B cell (primary cell): Measurements from ENCODE around the gene SEC24A. TPM values are rescaled to one million over a fixed set of nuclear protein-coding genes. Genes with fewer than 3 reads are reported as not detected.
A peak's percentile ranks its signal among the peaks of the same experiment; 100 is the strongest.
"Not testable (repeated sequence)": the region's sequence is repeated elsewhere in the genome, so short reads cannot be mapped to it uniquely, and the experiment has no call there.

ENCODE experiments used
- ATAC-seq: fragments of 200-7000 bp; cut with Tn5 transposase; one replicate; pipeline ENCODE4 v1.10.0; 2021; ENCODE audit warnings: low read depth, mild to moderate bottlenecking, moderate number of reproducible peaks, moderate library complexity
- CTCF ChIA-PET: fragments of 350-600 bp; sonication (Branson Sonifier 250); formaldehyde crosslinking; loops from one replicate; lab custom pipeline; 2021; ENCODE audit warnings: antibody characterized with exemption, inconsistent platforms; lab: Charles Lee
- POLR2A ChIA-PET: fragments of 350-600 bp; sonication (Branson Sonifier 250); formaldehyde crosslinking; loops from one replicate; lab custom pipeline; 2021; ENCODE audit warnings: antibody characterized with exemption; lab: Charles Lee
- DNase-seq: peaks from one replicate; pipeline ENCODE4 v3.0.0; 2013
- H2AFZ ChIP-seq: 2 replicates; pipeline ENCODE4 v1.6.1; 2012; ENCODE audit warnings: mild to moderate bottlenecking, low read depth, low read length; ENCODE audit not compliant: insufficient read depth, poor library complexity, severe bottlenecking
- H3K27ac ChIP-seq, 2 donors: 1 replicate in 1 of 2; 2 replicates in 1 of 2; pipeline ENCODE4 v1.5.1; 2012 to 2013; ENCODE audit warnings: low read length in 2 of 2, mild to moderate bottlenecking in 2 of 2, moderate library complexity in 1 of 2
- H3K27me3 ChIP-seq, 4 experiments: fragments of 200-600 bp in 1 of 4; sonication (generic) in 1 of 4; replicated peaks in 1 of 4; 1 replicate in 2 of 4; 2 replicates in 2 of 4; pipeline versions ENCODE4 v1.6.1 to v1.7.0; 2013 to 2016; ENCODE audit warnings: low read length in 3 of 4, mild to moderate bottlenecking in 2 of 4, mixed read lengths in 1 of 4, moderate library complexity in 1 of 4; ENCODE audit not compliant: insufficient read depth in 4 of 4, control insufficient read depth in 3 of 4; ENCODE audit errors: control extremely low read depth in 1 of 4
- H3K36me3 ChIP-seq, 2 experiments: replicated peaks in 1 of 2; 1 replicate in 1 of 2; 2 replicates in 1 of 2; pipeline versions ENCODE4 v1.6.1 to v1.7.1; 2013; ENCODE audit warnings: low read length in 1 of 2; ENCODE audit not compliant: insufficient read depth in 2 of 2, control insufficient read depth in 1 of 2; ENCODE audit errors: control extremely low read depth in 1 of 2, extremely low read depth in 1 of 2
- H3K4me1 ChIP-seq, 2 donors: fragments of 200-600 bp in 1 of 2; sonication (generic) in 1 of 2; 1 replicate in 1 of 2; 2 replicates in 1 of 2; pipeline versions ENCODE4 v1.5.1 to v1.6.1; 2013 to 2017; ENCODE audit warnings: low read length in 2 of 2; ENCODE audit not compliant: control insufficient read depth in 2 of 2, insufficient read depth in 2 of 2
- H3K4me2 ChIP-seq: replicated peaks from 2 replicates; pipeline ENCODE3; 2012; ENCODE audit warnings: mild to moderate bottlenecking, low read depth, low read length; ENCODE audit not compliant: poor library complexity, severe bottlenecking
- H3K4me3 ChIP-seq, 5 experiments: fragments of 200-600 bp in 1 of 5; sonication (generic) in 1 of 5; 1 replicate in 3 of 5; 2 replicates in 2 of 5; pipeline versions ENCODE4 v1.5.1 to v1.7.0; 2011 to 2016; ENCODE audit warnings: low read length in 4 of 5, mild to moderate bottlenecking in 4 of 5, low read depth in 2 of 5, control low read depth in 1 of 5, moderate library complexity in 1 of 5; ENCODE audit not compliant: insufficient read depth in 1 of 5; ENCODE audit errors: control extremely low read depth in 1 of 5, extremely low read depth in 1 of 5
- H3K79me2 ChIP-seq: fragments of 200-600 bp; sonication (generic); one replicate; pipeline ENCODE4 v1.6.0; 2016; ENCODE audit warnings: low read length; ENCODE audit not compliant: control insufficient read depth, insufficient read depth
- H3K9ac ChIP-seq: fragments of 200-600 bp; sonication (generic); 2 replicates; pipeline ENCODE4 v1.6.1; 2017; ENCODE audit warnings: mild to moderate bottlenecking, low read length, moderate library complexity
- H3K9me3 ChIP-seq, 3 donors: one replicate each; pipeline versions ENCODE4 v1.6.1 to v1.7.1; 2013; ENCODE audit warnings: low read length in 2 of 3; ENCODE audit not compliant: control insufficient read depth in 2 of 3, insufficient read depth in 1 of 3; ENCODE audit errors: control extremely low read depth in 1 of 3
- H4K20me1 ChIP-seq: 2 replicates; pipeline ENCODE4 v1.6.0; 2012; ENCODE audit warnings: mild to moderate bottlenecking, low read length; ENCODE audit not compliant: insufficient read depth, control insufficient read depth, poor library complexity, severe bottlenecking
- H3K27ac Mint-ChIP-seq: one replicate; pipeline ENCODE4 v1.8.0; 2021; ENCODE audit warnings: mixed read lengths
- H3K27me3 Mint-ChIP-seq: one replicate; pipeline ENCODE4 v1.8.0; 2021; ENCODE audit warnings: mixed read lengths
- H3K4me1 Mint-ChIP-seq: one replicate; pipeline ENCODE4 v1.8.0; 2021; ENCODE audit warnings: mixed read lengths
- H3K4me3 Mint-ChIP-seq: one replicate; pipeline ENCODE4 v1.8.0; 2021; ENCODE audit warnings: mixed read lengths
- H3K9me3 Mint-ChIP-seq: one replicate; pipeline ENCODE4 v1.8.0; 2022; ENCODE audit warnings: mixed read lengths; ENCODE audit not compliant: insufficient read depth
- EZH2 ChIP-seq: IDR thresholded peaks from 2 replicates; pipeline ENCODE4 v1.6.1; 2012; ENCODE audit warnings: borderline replicate concordance, low read depth, mild to moderate bottlenecking, moderate library complexity, low read length; ENCODE audit not compliant: insufficient read depth, poor library complexity, severe bottlenecking
- WGBS: methylation state at CpG from one replicate; pipeline ENCODE4 v1.1.5; 2013; ENCODE audit warnings: missing lambda C conversion rate; ENCODE audit not compliant: insufficient coverage; 5-methylcytosine and 5-hydroxymethylcytosine counted together
- intact Hi-C: fragments of 100-400 bp; cut with micrococcal nuclease; formaldehyde crosslinking; loops from one replicate; pipeline ENCODE4 v1.10.0; 2022
- polyA plus RNA-seq: library from polyadenylated mRNA; depleted of rRNA; stranded (reverse); fragments of >200 nt; gene quantifications from 2 replicates; pipeline ENCODE4 v1.2.3, GENCODE V29; 2012
- total RNA-seq, 2 donors: library from RNA; stranded (reverse); fragments of 120-200 nt in 1 of 2; gene quantifications; 1 replicate in 1 of 2; 2 replicates in 1 of 2; pipeline versions ENCODE4 v1.2.3 to v1.2.4, GENCODE V29; 2013 to 2022
- TF ChIP-seq, protein P1 (sequence below): fragments of 200-600 bp; IDR thresholded peaks from one replicate; pipeline ENCODE4 v1.8.0; 2022; ENCODE audit warnings: antibody characterized with exemption, mild to moderate bottlenecking

The SEC24A gene
- total and polyA plus RNA-seq, 2 donors (not counting 1 experiment from before 2014, with no cell fraction given), result 6.9 to 13.0 TPM

DNA sequence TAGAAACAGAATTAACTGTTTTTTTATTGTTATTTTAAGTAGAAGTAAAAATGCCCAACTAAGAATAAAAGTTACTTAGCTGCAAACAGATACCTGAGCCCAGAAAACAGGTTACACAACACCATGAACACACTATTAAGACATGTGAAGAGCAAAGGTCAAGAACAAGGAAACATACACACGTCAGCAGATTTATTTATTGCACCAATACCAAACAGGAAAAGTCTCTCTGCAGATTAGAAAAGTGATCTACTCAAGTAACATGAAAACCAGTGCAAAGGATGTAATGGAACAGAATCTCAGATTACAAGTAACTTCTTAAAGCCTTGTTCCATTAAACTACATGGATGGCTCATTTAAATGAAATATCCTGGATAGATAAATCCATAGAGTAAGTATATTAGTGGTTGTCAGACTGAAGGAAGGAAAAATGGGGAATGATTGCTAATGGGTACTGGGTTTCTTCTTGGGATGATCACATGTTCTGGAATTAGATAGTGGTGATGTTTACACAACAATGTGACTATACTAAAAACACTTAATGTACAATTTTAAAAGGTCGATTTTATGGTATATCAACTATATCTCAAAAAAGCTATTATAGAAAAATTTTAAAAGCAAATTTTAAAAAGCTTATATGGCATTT, 22.1 kb upstream of the SEC24A start:
- DNase-seq (no peak), ATAC-seq (no peak)
- no peak overlapping the region for H3K9ac ChIP-seq
- no peak overlapping the region for H2AFZ ChIP-seq
- WGBS, result no CpG with 5 or more reads among the region's 2 CpGs
- Mint-ChIP-seq H3K9me3 (no peaks in the 10 kb centered on the region), H3K27me3 (no peaks in the 10 kb centered on the region), H3K4me1 (peaks cover 18% of the 10 kb centered on the region), H3K27ac (no peak overlapping the region), H3K4me3 (no peak overlapping the region)
- POLR2A ChIA-PET, result no interaction called here
- H3K9me3 ChIP-seq, result no peaks in the 10 kb centered on the region
- H3K27me3 ChIP-seq, result no peaks in the 10 kb centered on the region
- peaks cover 76% of the 10 kb centered on the region for H3K79me2 ChIP-seq
- H3K4me1 ChIP-seq, result peaks cover 3 to 4% of the 10 kb centered on the region in 2 donors
- H3K4me3 ChIP-seq, result no peak overlapping the region
- H3K27ac ChIP-seq, result peak overlapping the region in 1 of 2 donors; percentile 30
- H3K36me3 ChIP-seq, result peaks cover 2 to 5% of the 10 kb centered on the region in 2 experiments
- H3K4me2 ChIP-seq, result no peak overlapping the region
- TF ChIP-seq EZH2, result no peak
- TF ChIP-seq, protein P1, sequence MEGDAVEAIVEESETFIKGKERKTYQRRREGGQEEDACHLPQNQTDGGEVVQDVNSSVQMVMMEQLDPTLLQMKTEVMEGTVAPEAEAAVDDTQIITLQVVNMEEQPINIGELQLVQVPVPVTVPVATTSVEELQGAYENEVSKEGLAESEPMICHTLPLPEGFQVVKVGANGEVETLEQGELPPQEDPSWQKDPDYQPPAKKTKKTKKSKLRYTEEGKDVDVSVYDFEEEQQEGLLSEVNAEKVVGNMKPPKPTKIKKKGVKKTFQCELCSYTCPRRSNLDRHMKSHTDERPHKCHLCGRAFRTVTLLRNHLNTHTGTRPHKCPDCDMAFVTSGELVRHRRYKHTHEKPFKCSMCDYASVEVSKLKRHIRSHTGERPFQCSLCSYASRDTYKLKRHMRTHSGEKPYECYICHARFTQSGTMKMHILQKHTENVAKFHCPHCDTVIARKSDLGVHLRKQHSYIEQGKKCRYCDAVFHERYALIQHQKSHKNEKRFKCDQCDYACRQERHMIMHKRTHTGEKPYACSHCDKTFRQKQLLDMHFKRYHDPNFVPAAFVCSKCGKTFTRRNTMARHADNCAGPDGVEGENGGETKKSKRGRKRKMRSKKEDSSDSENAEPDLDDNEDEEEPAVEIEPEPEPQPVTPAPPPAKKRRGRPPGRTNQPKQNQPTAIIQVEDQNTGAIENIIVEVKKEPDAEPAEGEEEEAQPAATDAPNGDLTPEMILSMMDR, result no peak
- intact Hi-C loops, result no loop called here
- CTCF ChIA-PET, result no interaction called here
- H4K20me1 ChIP-seq, result no peaks in the 10 kb centered on the region

DNA sequence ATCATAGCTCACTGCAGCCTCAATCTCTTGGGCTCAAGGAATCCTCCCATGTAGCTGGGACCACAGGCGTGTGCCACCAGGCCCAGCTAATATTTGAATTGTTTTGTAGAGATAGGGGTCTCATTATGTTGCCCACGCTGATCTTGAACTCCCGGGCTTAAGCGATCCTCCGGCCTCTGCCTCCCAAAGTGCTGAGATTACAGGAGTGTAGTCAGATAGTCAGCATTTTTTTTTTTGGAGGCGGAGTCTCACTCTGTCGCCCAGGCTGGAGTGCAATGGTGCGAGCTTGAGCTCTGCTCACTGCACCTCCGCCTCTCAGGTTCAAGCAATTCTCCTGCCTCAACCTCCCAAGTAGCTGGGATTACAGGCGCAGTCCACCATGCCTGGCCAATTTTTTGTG, 14.4 kb upstream of the SEC24A start:
- ChIA-PET CTCF (interaction anchor here (0.6 to 1.2 kb wide), 5 partner anchors 12 to 1835 kb away, joined by 3 to 4 read pairs (median 4); partner anchors contain the start of gene SEC24A), POLR2A (no interaction called here)
- H3K36me3 ChIP-seq, result no peaks in the 10 kb centered on the region
- DNase-seq (no peak), ATAC-seq (no peak)
- H3K4me3 ChIP-seq, result no peak overlapping the region
- intact Hi-C loops, result loop anchor here (5.0 kb wide), 3 partner anchors 103 to 457 kb away; partner anchors contain the start of genes CAMLG, JADE2 and SKP1
- 91% methylated on average over 9 of the region's 10 CpGs for WGBS
- H3K79me2 ChIP-seq, result peaks cover 32% of the 10 kb centered on the region
- Mint-ChIP-seq H3K27me3 (no peaks in the 10 kb centered on the region), H3K27ac (no peak overlapping the region), H3K4me1 (peaks cover 16% of the 10 kb centered on the region), H3K9me3 (no peaks in the 10 kb centered on the region), H3K4me3 (peak overlapping the region; percentile 34)
- TF ChIP-seq EZH2, result no peak
- TF ChIP-seq, protein P1, result no peak
- H3K9ac ChIP-seq, result no peak overlapping the region
- no peak overlapping the region for H3K27ac ChIP-seq
- H4K20me1 ChIP-seq, result no peaks in the 10 kb centered on the region
- H3K4me1 ChIP-seq, result peaks cover 10 to 13% of the 10 kb centered on the region in 2 donors
- H2AFZ ChIP-seq, result no peak overlapping the region
- no peaks in the 10 kb centered on the region for H3K27me3 ChIP-seq
- H3K9me3 ChIP-seq, result no peaks in the 10 kb centered on the region
- no peak overlapping the region for H3K4me2 ChIP-seq

- no CpG with 5 or more reads among the region's 1 CpG for WGBS
- POLR2A ChIA-PET, result interaction anchor here (0.6 to 1.0 kb wide), 2 partner anchors 10 to 270 kb away, joined by 3 to 5 read pairs; partner anchors contain the start of gene PCBD2
Observed at GRCh38 chr5:134635366-134635765, 13.2 kb upstream of the SEC24A start.

More at GRCh38 chr5:134635366-134635765, 13.2 kb upstream of the SEC24A start:
- H2AFZ ChIP-seq, H3K4me2 ChIP-seq, H3K36me3 ChIP-seq, intact Hi-C loops, H3K27me3 ChIP-seq, H3K9me3 ChIP-seq, H3K27ac Mint-ChIP-seq, ATAC-seq, H4K20me1 ChIP-seq, H3K27ac ChIP-seq, H3K9me3 Mint-ChIP-seq, H3K4me3 Mint-ChIP-seq, H3K9ac ChIP-seq, DNase-seq, H3K27me3 Mint-ChIP-seq, H3K4me3 ChIP-seq: not testable (repeated sequence)
- H3K4me1 Mint-ChIP-seq, result peaks cover 16% of the 10 kb centered on the region
- H3K4me1 ChIP-seq, result peaks cover 10 to 13% of the 10 kb centered on the region in 2 donors
- peaks cover 20% of the 10 kb centered on the region for H3K79me2 ChIP-seq
- CTCF ChIA-PET, result interaction anchor here (0.9 kb wide), 1 partner anchor 37 kb away, joined by 4 read pairs; no protein-coding TSS in a partner anchor
